IMR-90 (cell line): ENCODE measurements around the gene TTC7B. TPM values are rescaled to one million over a fixed set of nuclear protein-coding genes. Genes with fewer than 3 reads are reported as not detected.

Experiments
- ATAC-seq: fragments of 200-7000 bp; cut with Tn5 transposase; 2 replicates; pipeline ENCODE4 v1.9.1; 2020; ENCODE audit warnings: low read depth, mild to moderate bottlenecking, moderate library complexity
- BruUV-seq: library from RNA; stranded (reverse); fragments of 400-500 nt; replicated peaks from 2 replicates; lab custom pipeline; 2021; lab: Mats Ljungman, UMichigan
- CTCF ChIA-PET: fragments of 300-600 bp; formaldehyde crosslinking; extraction: SDS; loops from one replicate; lab custom pipeline; 2021; ENCODE audit warnings: antibody characterized with exemption; lab: Yijun Ruan, JAX
- POLR2A ChIA-PET: fragments of 300-600 bp; sonication (Branson Sonifier 250); formaldehyde crosslinking; loops from one replicate; lab custom pipeline; 2022; ENCODE audit warnings: antibody characterized with exemption; ENCODE audit not compliant: unreplicated experiment; lab: Charles Lee
- DNase-seq: peaks from one replicate; pipeline ENCODE4 v3.0.0; 2013
- H2AFZ ChIP-seq: replicated peaks from 2 replicates; pipeline ENCODE3; 2013; ENCODE audit warnings: low read length, mild to moderate bottlenecking; ENCODE audit not compliant: poor library complexity
- H2AK5ac ChIP-seq: 2 replicates; pipeline ENCODE4 v1.6.1; 2013; ENCODE audit warnings: low read depth, low read length, inconsistent platforms
- H2AK9ac ChIP-seq: replicated peaks from 2 replicates; pipeline ENCODE3; 2013; ENCODE audit warnings: mild to moderate bottlenecking, low read depth, low read length, moderate library complexity; ENCODE audit not compliant: poor library complexity
- H2BK120ac ChIP-seq: 2 replicates; pipeline ENCODE4 v1.6.1; 2013; ENCODE audit warnings: low read depth, low read length, inconsistent platforms
- H2BK15ac ChIP-seq: 3 replicates; pipeline ENCODE4 v1.6.1; 2013; ENCODE audit warnings: low read depth, low read length, inconsistent platforms
- H2BK20ac ChIP-seq: 2 replicates; pipeline ENCODE4 v1.6.1; 2013; ENCODE audit warnings: low read depth, mild to moderate bottlenecking, inconsistent platforms, low read length, moderate library complexity
- H2BK5ac ChIP-seq: 2 replicates; pipeline ENCODE4 v1.6.1; 2013; ENCODE audit warnings: mild to moderate bottlenecking, low read depth, low read length, inconsistent platforms; ENCODE audit not compliant: poor library complexity, severe bottlenecking
- H3K14ac ChIP-seq: replicated peaks from 2 replicates; pipeline ENCODE4 v1.6.1; 2013; ENCODE audit warnings: low read depth, low read length, inconsistent platforms
- H3K18ac ChIP-seq: 2 replicates; pipeline ENCODE4 v1.6.1; 2013; ENCODE audit warnings: low read depth, low read length, control low read depth
- H3K23ac ChIP-seq: 2 replicates; pipeline ENCODE4 v1.6.1; 2013; ENCODE audit warnings: low read depth, low read length, inconsistent platforms
- H3K27ac ChIP-seq: 2 replicates; pipeline ENCODE4 v1.5.1; 2013; ENCODE audit warnings: mild to moderate bottlenecking, control low read depth, low read length; ENCODE audit not compliant: insufficient read depth
- H3K27me3 ChIP-seq: 2 replicates; pipeline ENCODE4 v1.6.1; 2013; ENCODE audit warnings: low read length; ENCODE audit not compliant: control insufficient read depth, insufficient read depth
- H3K36me3 ChIP-seq: 2 replicates; pipeline ENCODE4 v1.6.1; 2013; ENCODE audit warnings: low read length, mixed read lengths; ENCODE audit not compliant: control insufficient read depth, insufficient read depth
- H3K4ac ChIP-seq: 2 replicates; pipeline ENCODE4 v1.6.1; 2013; ENCODE audit warnings: low read depth, low read length, inconsistent platforms
- H3K4me1 ChIP-seq: 2 replicates; pipeline ENCODE4 v1.6.1; 2013; ENCODE audit warnings: low read length, mixed read lengths; ENCODE audit not compliant: control insufficient read depth, insufficient read depth
- H3K4me2 ChIP-seq: 2 replicates; pipeline ENCODE4 v1.6.1; 2013; ENCODE audit warnings: low read depth, mild to moderate bottlenecking, control low read depth, low read length, moderate library complexity
- H3K4me3 ChIP-seq: 2 replicates; pipeline ENCODE4 v1.5.1; 2013; ENCODE audit warnings: low read depth, mild to moderate bottlenecking, control low read depth, low read length, moderate library complexity; ENCODE audit not compliant: insufficient read depth
- H3K56ac ChIP-seq: 2 replicates; pipeline ENCODE4 v1.6.1; 2013; ENCODE audit warnings: low read length, inconsistent platforms; ENCODE audit not compliant: insufficient read depth; ENCODE audit errors: extremely low read depth
- H3K79me1 ChIP-seq, 2 experiments: 2 replicates each; pipeline ENCODE4 v1.6.1; 2013; ENCODE audit warnings: low read length in 2 of 2, inconsistent platforms in 1 of 2, low read depth in 1 of 2
- H3K9ac ChIP-seq: 2 replicates; pipeline ENCODE4 v1.6.1; 2013; ENCODE audit warnings: low read depth, low read length, control low read depth
- H3K9me1 ChIP-seq: 2 replicates; pipeline ENCODE4 v1.6.1; 2013; ENCODE audit warnings: low read length, inconsistent platforms; ENCODE audit not compliant: insufficient read depth
- H3K9me3 ChIP-seq: 2 replicates; pipeline ENCODE4 v1.6.1; 2013; ENCODE audit warnings: low read length; ENCODE audit not compliant: control insufficient read depth, insufficient read depth
- H4K20me1 ChIP-seq: 2 replicates; pipeline ENCODE4 v1.6.1; 2013; ENCODE audit warnings: low read length, inconsistent platforms; ENCODE audit not compliant: insufficient read depth
- H4K5ac ChIP-seq: 2 replicates; pipeline ENCODE4 v1.6.1; 2013; ENCODE audit warnings: mild to moderate bottlenecking, low read depth, low read length, control low read depth
- H4K8ac ChIP-seq, 2 experiments: 2 replicates each; pipeline ENCODE4 v1.6.1; 2013; ENCODE audit warnings: low read depth in 2 of 2, low read length in 2 of 2, control low read depth in 1 of 2, inconsistent platforms in 1 of 2
- H4K91ac ChIP-seq: 2 replicates; pipeline ENCODE4 v1.6.1; 2013; ENCODE audit warnings: low read depth, low read length, inconsistent platforms; ENCODE audit not compliant: insufficient read depth
- BHLHE40 ChIP-seq: fragments of 150-350 bp; IDR thresholded peaks from 2 replicates; pipeline ENCODE4 v1.6.1; 2016; ENCODE audit warnings: mild to moderate bottlenecking, low read depth, low read length
- CEBPB ChIP-seq: IDR thresholded peaks from 2 replicates; pipeline ENCODE4 v1.6.1; 2012; ENCODE audit warnings: low read depth, low read length, improper control_type of control experiment
- CHD1 ChIP-seq: IDR thresholded peaks from 2 replicates; pipeline ENCODE4 v1.6.1; 2012; ENCODE audit warnings: low read depth, low read length, improper control_type of control experiment
- ELK1 ChIP-seq: fragments of 150-350 bp; IDR thresholded peaks from 2 replicates; pipeline ENCODE4 v1.6.1; 2016; ENCODE audit warnings: low read depth, mild to moderate bottlenecking, low read length, moderate library complexity, borderline replicate concordance
- FOS ChIP-seq: fragments of 150-350 bp; IDR thresholded peaks from 2 replicates; pipeline ENCODE4 v1.6.1; 2016; ENCODE audit warnings: low read depth, low read length
- MAFK ChIP-seq: IDR thresholded peaks from 2 replicates; pipeline ENCODE4 v1.6.1; 2012; ENCODE audit warnings: low read depth, low read length, improper control_type of control experiment
- MAZ ChIP-seq: IDR thresholded peaks from 2 replicates; pipeline ENCODE4 v1.6.1; 2012; ENCODE audit warnings: low read depth, mild to moderate bottlenecking, low read length, improper control_type of control experiment, moderate library complexity, borderline replicate concordance
- MXI1 ChIP-seq: IDR thresholded peaks from 2 replicates; pipeline ENCODE4 v1.6.1; 2012; ENCODE audit warnings: low read depth, mild to moderate bottlenecking, low read length, moderate library complexity, borderline replicate concordance
- NFE2L2 ChIP-seq: fragments of 150-350 bp; IDR thresholded peaks from 2 replicates; pipeline ENCODE4 v1.6.1; 2016; ENCODE audit warnings: low read depth, mild to moderate bottlenecking, low read length
- POLR2A ChIP-seq: IDR thresholded peaks from 2 replicates; pipeline ENCODE4 v1.6.1; 2012; ENCODE audit warnings: mild to moderate bottlenecking, low read depth, low read length
- RAD21 ChIP-seq: IDR thresholded peaks from 2 replicates; pipeline ENCODE4 v1.6.1; 2012; ENCODE audit warnings: low read length, improper control_type of control experiment
- RCOR1 ChIP-seq: IDR thresholded peaks from 2 replicates; pipeline ENCODE4 v1.6.1; 2012; ENCODE audit warnings: mild to moderate bottlenecking, low read length, improper control_type of control experiment; ENCODE audit not compliant: insufficient replicate concordance
- RFX5 ChIP-seq: IDR thresholded peaks from 2 replicates; pipeline ENCODE4 v1.8.0; 2012; ENCODE audit warnings: low read depth, mild to moderate bottlenecking, low read length, moderate library complexity
- SMC3 ChIP-seq: fragments of 150-350 bp; IDR thresholded peaks from 2 replicates; pipeline ENCODE4 v1.6.1; 2016; ENCODE audit warnings: low read depth, mild to moderate bottlenecking, antibody characterized with exemption, low read length, moderate library complexity
- WGBS, 2 experiments: methylation state at CpG; one replicate each; pipeline versions ENCODE4 v1.1.5 to v1.1.7; 2013; ENCODE audit warnings: missing lambda C conversion rate in 2 of 2; ENCODE audit not compliant: insufficient read length in 1 of 2; ENCODE audit errors: extremely low coverage in 2 of 2; 5-methylcytosine and 5-hydroxymethylcytosine counted together
- dilution Hi-C: fragments of 300-500 bp; cut with HindIII; formaldehyde crosslinking; loops from one replicate; pipeline ENCODE4 v1.14.3; 2018; ENCODE audit warnings: low sequenced_read_pairs; ENCODE audit not compliant: unreplicated experiment
- in situ Hi-C: fragments of 300-500 bp; cut with MboI; formaldehyde crosslinking; loops from 3 replicates; pipeline ENCODE4 v1.14.3; 2019; ENCODE audit warnings: low sequenced_read_pairs, inconsistent platforms, mixed read lengths
- intact Hi-C: fragments of 100-400 bp; cut with micrococcal nuclease; formaldehyde crosslinking; loops from 2 replicates; pipeline ENCODE4 v1.10.0; 2022
- polyA plus RNA-seq, 3 experiments: library from polyadenylated mRNA; depleted of rRNA; stranded (reverse); fragments of >200 nt; gene quantifications; 2 replicates each; pipeline ENCODE4 v1.2.3, GENCODE V29; 2012; ENCODE audit warnings: low replicate concordance in 1 of 3
- total RNA-seq: library from RNA; depleted of rRNA; stranded (reverse); fragments of >200 nt; gene quantifications from 2 replicates; pipeline ENCODE4 v1.2.3, GENCODE V29; 2012
- TF ChIP-seq, protein P1 (sequence below): fragments of 150-350 bp; IDR thresholded peaks from 2 replicates; pipeline ENCODE4 v1.6.1; 2017; ENCODE audit warnings: mild to moderate bottlenecking, antibody characterized with exemption, low read length, low read depth
- TF ChIP-seq, protein P2 (sequence below): conservative IDR thresholded peaks from 2 replicates; pipeline ENCODE4 v1.5.1; 2012; ENCODE audit warnings: mild to moderate bottlenecking, low read depth, low read length, improper control_type of control experiment

Gene TTC7B
- total and polyA plus RNA-seq, 2 of the 4 experiments (the other 2 are of a cell fraction), result 18.1 to 35.3 TPM

- Histone ChIP-seq H3K27ac (no peak overlapping the region), H4K8ac (no peak overlapping the region), H3K4me3 (no peak overlapping the region), H2AK9ac (no peak overlapping the region), H3K36me3 (peaks cover 5% of the 10 kb centered on the region; the same call in 1 of the 2 replicates), H2BK15ac (no peak overlapping the region), H3K4me1 (peaks cover 7% of the 10 kb centered on the region; the same call in 1 of the 2 replicates), H3K23ac (no peak overlapping the region), H4K20me1 (no peaks in the 10 kb centered on the region), H3K9me3 (no peaks in the 10 kb centered on the region), H3K14ac (no peak overlapping the region), H3K79me1 (no peaks in the 10 kb centered on the region; a peak in 2 of 4 replicates), H3K9me1 (no peaks in the 10 kb centered on the region; the same call in 1 of the 2 replicates), H3K18ac (no peak overlapping the region), H2AK5ac (no peak overlapping the region), H4K91ac (no peak overlapping the region), H2BK5ac (no peak overlapping the region), H3K56ac (no peak overlapping the region), H3K9ac (no peak overlapping the region), H2AFZ (peak overlapping the region; percentile 56), H3K27me3 (no peaks in the 10 kb centered on the region), H4K5ac (no peak overlapping the region), H2BK120ac (no peak overlapping the region), H3K4ac (no peak overlapping the region), H2BK20ac (no peak overlapping the region), H3K4me2 (no peak overlapping the region)
- in situ Hi-C loops (no loop called here), intact Hi-C loops (no loop called here), dilution Hi-C loops (no loop called here)
- ATAC-seq, result no peak
- 89% methylated on average over 5 of the region's 18 CpGs; no CpG with 5 or more reads in 1 of the 2 experiments for WGBS, 2 experiments
- no TSS peak for BruUV-seq
- TF ChIP-seq ELK1 (no peak), CEBPB (no peak), RFX5 (no peak), BHLHE40 (no peak), RCOR1 (no peak), FOS (no peak), POLR2A (no peak), NFE2L2 (no peak), MAFK (no peak), MXI1 (no peak), CHD1 (no peak), RAD21 (no peak), SMC3 (no peak), MAZ (no peak)
- TF ChIP-seq, protein P1, sequence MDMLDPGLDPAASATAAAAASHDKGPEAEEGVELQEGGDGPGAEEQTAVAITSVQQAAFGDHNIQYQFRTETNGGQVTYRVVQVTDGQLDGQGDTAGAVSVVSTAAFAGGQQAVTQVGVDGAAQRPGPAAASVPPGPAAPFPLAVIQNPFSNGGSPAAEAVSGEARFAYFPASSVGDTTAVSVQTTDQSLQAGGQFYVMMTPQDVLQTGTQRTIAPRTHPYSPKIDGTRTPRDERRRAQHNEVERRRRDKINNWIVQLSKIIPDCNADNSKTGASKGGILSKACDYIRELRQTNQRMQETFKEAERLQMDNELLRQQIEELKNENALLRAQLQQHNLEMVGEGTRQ, result no peak
- TF ChIP-seq, protein P2, sequence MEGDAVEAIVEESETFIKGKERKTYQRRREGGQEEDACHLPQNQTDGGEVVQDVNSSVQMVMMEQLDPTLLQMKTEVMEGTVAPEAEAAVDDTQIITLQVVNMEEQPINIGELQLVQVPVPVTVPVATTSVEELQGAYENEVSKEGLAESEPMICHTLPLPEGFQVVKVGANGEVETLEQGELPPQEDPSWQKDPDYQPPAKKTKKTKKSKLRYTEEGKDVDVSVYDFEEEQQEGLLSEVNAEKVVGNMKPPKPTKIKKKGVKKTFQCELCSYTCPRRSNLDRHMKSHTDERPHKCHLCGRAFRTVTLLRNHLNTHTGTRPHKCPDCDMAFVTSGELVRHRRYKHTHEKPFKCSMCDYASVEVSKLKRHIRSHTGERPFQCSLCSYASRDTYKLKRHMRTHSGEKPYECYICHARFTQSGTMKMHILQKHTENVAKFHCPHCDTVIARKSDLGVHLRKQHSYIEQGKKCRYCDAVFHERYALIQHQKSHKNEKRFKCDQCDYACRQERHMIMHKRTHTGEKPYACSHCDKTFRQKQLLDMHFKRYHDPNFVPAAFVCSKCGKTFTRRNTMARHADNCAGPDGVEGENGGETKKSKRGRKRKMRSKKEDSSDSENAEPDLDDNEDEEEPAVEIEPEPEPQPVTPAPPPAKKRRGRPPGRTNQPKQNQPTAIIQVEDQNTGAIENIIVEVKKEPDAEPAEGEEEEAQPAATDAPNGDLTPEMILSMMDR, result no peak
- POLR2A ChIA-PET, result no interaction called here
- CTCF ChIA-PET, result interaction anchor here (1.1 kb wide), 1 partner anchor 13 kb away, joined by 3 read pairs; no protein-coding TSS in a partner anchor
- no peak for DNase-seq
Measured at GRCh38 chr14:90577661-90578282, 238.5 kb downstream of the TTC7B start.
